GM23248 (cell line): ENCODE results near the gene FRY. TPM values are rescaled to one million over a fixed set of nuclear protein-coding genes. Genes with fewer than 3 reads are reported as not detected.

Experiments
- DNase-seq: peaks from one replicate; pipeline ENCODE4 v3.0.0-alpha.2; 2015
- H2AFZ ChIP-seq: fragments of 200-600 bp; sonication (generic); 2 replicates; pipeline ENCODE4 v1.6.1; 2016; ENCODE audit warnings: antibody characterized with exemption
- H3F3A ChIP-seq: fragments of 200-600 bp; sonication (generic); 2 replicates; pipeline ENCODE4 v1.6.1; 2016; ENCODE audit warnings: mild to moderate bottlenecking, antibody characterized with exemption, mixed run types; ENCODE audit not compliant: insufficient read depth
- H3K27ac ChIP-seq: fragments of 200-600 bp; sonication (generic); 2 replicates; pipeline ENCODE4 v1.5.1; 2016; ENCODE audit warnings: mild to moderate bottlenecking
- H3K27me3 ChIP-seq: fragments of 200-600 bp; sonication (generic); replicated peaks from 2 replicates; pipeline ENCODE4 v1.6.1; 2016; ENCODE audit warnings: mild to moderate bottlenecking; ENCODE audit not compliant: insufficient read depth
- H3K36me3 ChIP-seq: fragments of 200-600 bp; sonication (generic); 2 replicates; pipeline ENCODE4 v1.6.1; 2016; ENCODE audit warnings: low read depth, mild to moderate bottlenecking
- H3K4me1 ChIP-seq: fragments of 200-600 bp; sonication (generic); 2 replicates; pipeline ENCODE4 v1.6.1; 2016; ENCODE audit warnings: mild to moderate bottlenecking; ENCODE audit not compliant: insufficient read depth
- H3K4me2 ChIP-seq: fragments of 200-600 bp; sonication (generic); one replicate; pipeline ENCODE4 v1.6.1; 2016; ENCODE audit warnings: mild to moderate bottlenecking; ENCODE audit not compliant: unreplicated experiment
- H3K4me3 ChIP-seq: fragments of 200-600 bp; sonication (generic); 2 replicates; pipeline ENCODE4 v1.5.1; 2016; ENCODE audit warnings: mild to moderate bottlenecking
- H3K79me2 ChIP-seq: fragments of 200-600 bp; sonication (generic); 2 replicates; pipeline ENCODE4 v1.6.1; 2016; ENCODE audit warnings: mild to moderate bottlenecking; ENCODE audit not compliant: insufficient read depth
- H3K9ac ChIP-seq: fragments of 200-600 bp; sonication (generic); 2 replicates; pipeline ENCODE4 v1.6.1; 2016; ENCODE audit warnings: mild to moderate bottlenecking
- H3K9me2 ChIP-seq: fragments of 200-600 bp; sonication (generic); 2 replicates; pipeline ENCODE4 v1.6.1; 2016; ENCODE audit warnings: mixed run types, mild to moderate bottlenecking, moderate library complexity; ENCODE audit not compliant: insufficient read depth
- H3K9me3 ChIP-seq: fragments of 200-600 bp; sonication (generic); one replicate; pipeline ENCODE4 v1.6.1; 2017; ENCODE audit warnings: low read depth
- H4K20me1 ChIP-seq: fragments of 200-600 bp; sonication (generic); 2 replicates; pipeline ENCODE4 v1.6.0; 2016; ENCODE audit not compliant: insufficient read depth
- EZH2 ChIP-seq: fragments of 200-600 bp; sonication (generic); IDR thresholded peaks from 2 replicates; pipeline ENCODE4 v1.6.1; 2018; ENCODE audit warnings: antibody characterized with exemption, mild to moderate bottlenecking; ENCODE audit not compliant: insufficient read depth, poor library complexity, severe bottlenecking
- EZH2phosphoT487 ChIP-seq: fragments of 200-600 bp; sonication (generic); IDR thresholded peaks from 2 replicates; pipeline ENCODE4 v1.6.1; 2018; ENCODE audit warnings: antibody characterized with exemption, moderate library complexity, mild to moderate bottlenecking, low read depth; ENCODE audit not compliant: insufficient read depth
- WGBS, 2 experiments: methylation state at CpG; one replicate each; pipeline ENCODE4 v1.1.6; 2015 to 2017; ENCODE audit warnings: low lambda C conversion rate in 2 of 2, low coverage in 1 of 2; ENCODE audit errors: missing lambda C conversion rate in 2 of 2; 5-methylcytosine and 5-hydroxymethylcytosine counted together
- in situ Hi-C: fragments of 300-500 bp; cut with MboI; formaldehyde crosslinking; loops from 2 replicates; pipeline ENCODE4 v1.15.0; 2020
- polyA plus RNA-seq: library from polyadenylated mRNA; unstranded; fragments of >200 nt; fragmentation: Nextera tagmentation; extraction: Ambion mirVana; gene quantifications from 2 replicates; pipeline ENCODE4 v1.2.1, GENCODE V29; 2016
- total RNA-seq: library from RNA; depleted of rRNA; stranded (reverse); fragments of >200 nt; shearing (Covaris generic); gene quantifications from 2 replicates; pipeline ENCODE4 v1.2.3, GENCODE V29; 2014

The FRY gene
- total and polyA plus RNA-seq, 2 experiments from 2014 or later, result 2.2 to 4.3 TPM

DNA sequence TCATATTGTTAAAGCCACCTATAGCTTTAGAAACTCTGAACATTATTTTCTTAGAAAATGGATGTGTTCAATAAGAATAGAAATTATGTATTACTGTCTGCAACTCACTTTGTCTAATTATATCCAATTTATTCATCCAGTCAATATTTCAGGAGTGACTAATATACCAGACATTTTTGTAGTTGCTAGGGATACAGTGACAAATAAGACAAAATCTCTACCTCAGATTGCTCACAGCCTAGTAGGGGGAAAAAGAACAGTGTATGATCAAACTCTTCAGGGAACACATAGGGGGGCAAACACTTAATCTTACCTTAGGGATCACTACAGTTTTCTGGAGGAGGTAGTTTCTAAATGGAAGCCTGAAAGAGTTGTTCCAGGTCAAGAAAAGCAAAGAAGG lies 292.3 kb downstream of the FRY start:
- Histone ChIP-seq H3K4me3 (no peak overlapping the region), H3K9ac (peak overlapping the region; percentile 57), H3K79me2 (no peaks in the 10 kb centered on the region), H3K36me3 (no peaks in the 10 kb centered on the region), H3K27ac (peak overlapping the region; percentile 88), H3K9me3 (no peaks in the 10 kb centered on the region), H4K20me1 (no peaks in the 10 kb centered on the region), H3K27me3 (no peaks in the 10 kb centered on the region), H3K4me1 (peaks cover 13% of the 10 kb centered on the region), H3K9me2 (no peaks in the 10 kb centered on the region), H3F3A (peaks cover 4% of the 10 kb centered on the region; the same call in 1 of the 2 replicates), H2AFZ (peak overlapping the region; percentile 13), H3K4me2 (peak overlapping the region; percentile 48)
- peak; percentile 83 for DNase-seq
- TF ChIP-seq EZH2, result no peak
- no peak for TF ChIP-seq EZH2phosphoT487
- in situ Hi-C loops, result no loop called here

DNA sequence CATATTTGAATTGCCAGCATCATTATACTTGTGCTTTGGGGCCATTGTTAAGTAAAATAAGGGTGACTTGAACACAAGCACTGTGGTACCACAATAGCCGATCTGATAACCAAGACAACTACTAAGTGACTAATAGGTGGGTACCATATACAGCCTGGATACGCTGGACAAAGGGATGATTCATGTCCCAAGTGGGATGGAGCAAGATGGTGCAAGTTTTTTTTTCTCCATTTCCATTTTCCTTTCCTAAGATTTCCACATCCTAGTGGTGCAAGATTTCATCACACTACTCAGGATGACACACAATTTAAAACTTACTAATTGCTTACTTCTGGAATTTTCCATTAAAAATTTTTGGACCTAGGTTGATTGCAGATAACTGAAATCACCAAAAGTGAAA lies 298.9 kb downstream of the FRY start:
- TF ChIP-seq EZH2 (no peak), EZH2phosphoT487 (no peak)
- peaks cover 11% of the 10 kb centered on the region for H3K4me1 ChIP-seq
- H3K36me3 ChIP-seq, result peaks cover 4% of the 10 kb centered on the region; the same call in 1 of the 2 replicates
- H3K9ac ChIP-seq, result no peak overlapping the region
- H2AFZ ChIP-seq, result 0 out of 2 replicates have a peak overlapping the region, but pooled peaks have one; percentile 27
- peak overlapping the region; percentile 74 for H3K27ac ChIP-seq
- peaks cover 9% of the 10 kb centered on the region for H3F3A ChIP-seq
- H3K9me2 ChIP-seq, result no peaks in the 10 kb centered on the region
- WGBS, 2 experiments, result 12 to 15% methylated on average over 2 of the region's 2 CpGs
- peak overlapping the region; percentile 13 for H3K4me2 ChIP-seq
- no peaks in the 10 kb centered on the region for H3K27me3 ChIP-seq
- H4K20me1 ChIP-seq, result no peaks in the 10 kb centered on the region
- no peak overlapping the region for H3K4me3 ChIP-seq
- no peaks in the 10 kb centered on the region for H3K79me2 ChIP-seq
- H3K9me3 ChIP-seq, result no peaks in the 10 kb centered on the region
- in situ Hi-C loops, result no loop called here
- peak; percentile 90 for DNase-seq

- Histone ChIP-seq H3K9ac (no peak overlapping the region), H3F3A (peaks cover 9% of the 10 kb centered on the region), H2AFZ (no peak overlapping the region), H3K4me2 (no peak overlapping the region), H3K9me3 (no peaks in the 10 kb centered on the region), H3K36me3 (peaks cover 7% of the 10 kb centered on the region; the same call in 1 of the 2 replicates), H3K4me3 (no peak overlapping the region), H3K79me2 (no peaks in the 10 kb centered on the region), H4K20me1 (no peaks in the 10 kb centered on the region), H3K4me1 (peaks cover 11% of the 10 kb centered on the region), H3K9me2 (no peaks in the 10 kb centered on the region), H3K27ac (no peak overlapping the region), H3K27me3 (no peaks in the 10 kb centered on the region)
- DNase-seq, result peak; percentile 41
- in situ Hi-C loops, result no loop called here
- TF ChIP-seq EZH2 (no peak), EZH2phosphoT487 (no peak)
- 92 to 95% methylated on average over 2 of the region's 2 CpGs for WGBS, 2 experiments
Observed at GRCh38 chr13:32334671-32335070, 303.1 kb downstream of the FRY start.

DNA sequence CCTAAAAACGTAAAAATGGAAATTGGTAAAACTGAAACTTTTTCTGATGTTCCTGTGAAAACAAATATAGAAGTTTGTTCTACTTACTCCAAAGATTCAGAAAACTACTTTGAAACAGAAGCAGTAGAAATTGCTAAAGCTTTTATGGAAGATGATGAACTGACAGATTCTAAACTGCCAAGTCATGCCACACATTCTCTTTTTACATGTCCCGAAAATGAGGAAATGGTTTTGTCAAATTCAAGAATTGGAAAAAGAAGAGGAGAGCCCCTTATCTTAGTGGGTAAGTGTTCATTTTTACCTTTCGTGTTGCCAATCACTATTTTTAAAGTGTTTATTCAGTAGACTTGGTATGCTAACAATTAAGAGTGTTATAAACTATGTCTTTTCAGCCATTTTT lies 309.3 kb downstream of the FRY start:
- 0 out of 2 replicates have a peak, but pooled peaks cover 3% of the 10 kb centered on the region for H3K36me3 ChIP-seq
- H3K4me1 ChIP-seq, result no peaks in the 10 kb centered on the region
- H3K9ac ChIP-seq, result no peak overlapping the region
- TF ChIP-seq EZH2phosphoT487 (no peak), EZH2 (no peak)
- no peak overlapping the region for H2AFZ ChIP-seq
- 98 to 99% methylated on average over 3 of the region's 3 CpGs for WGBS, 2 experiments
- H4K20me1 ChIP-seq, result no peaks in the 10 kb centered on the region
- no peaks in the 10 kb centered on the region for H3K9me3 ChIP-seq
- H3K27me3 ChIP-seq, result no peaks in the 10 kb centered on the region
- no peak overlapping the region for H3K27ac ChIP-seq
- H3K4me3 ChIP-seq, result no peak overlapping the region
- H3F3A ChIP-seq, result no peaks in the 10 kb centered on the region
- DNase-seq, result no peak
- in situ Hi-C loops, result no loop called here
- H3K9me2 ChIP-seq, result no peaks in the 10 kb centered on the region
- no peak overlapping the region for H3K4me2 ChIP-seq
- no peaks in the 10 kb centered on the region for H3K79me2 ChIP-seq

DNA sequence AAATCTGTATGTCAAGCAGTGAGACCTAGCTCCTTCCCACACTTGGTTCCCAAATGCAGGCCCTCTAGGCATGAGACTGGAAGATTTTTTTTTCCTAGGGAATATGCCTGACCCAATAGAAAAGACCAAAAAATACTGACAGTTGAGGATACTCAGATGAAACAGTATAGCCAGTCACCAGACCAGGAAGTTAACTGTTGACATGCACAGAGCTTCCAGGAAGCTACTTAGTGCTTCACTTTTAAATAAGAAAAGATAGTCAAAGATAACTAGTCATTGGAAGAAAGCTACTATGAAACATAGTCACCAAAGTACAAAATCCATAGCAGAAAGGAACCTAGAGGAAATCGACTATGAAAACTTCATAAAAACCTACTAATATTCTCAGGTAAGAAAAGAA lies 316.1 kb downstream of the FRY start:
- DNase-seq, result no peak
- Histone ChIP-seq H3K27ac (no peak overlapping the region), H3K79me2 (no peaks in the 10 kb centered on the region), H3K4me1 (no peaks in the 10 kb centered on the region), H3K9me2 (no peaks in the 10 kb centered on the region), H2AFZ (no peak overlapping the region), H3K36me3 (no peaks in the 10 kb centered on the region), H3F3A (no peaks in the 10 kb centered on the region), H3K9ac (no peak overlapping the region), H3K27me3 (no peaks in the 10 kb centered on the region), H3K4me2 (no peak overlapping the region), H4K20me1 (no peaks in the 10 kb centered on the region), H3K9me3 (no peaks in the 10 kb centered on the region), H3K4me3 (no peak overlapping the region)
- TF ChIP-seq EZH2 (no peak), EZH2phosphoT487 (no peak)
- in situ Hi-C loops, result no loop called here
- 97% methylated on average over 1 of the region's 1 CpG for WGBS, 2 experiments
